ENCODE measurements around the gene DOCK3. TPM values are rescaled to one million over a fixed set of nuclear protein-coding genes. Genes with fewer than 3 reads are reported as not detected.

Gene DOCK3
- total RNA-seq, 1 donor from 2014 or later, result 0.52 TPM

Small RNAs within 50 kb of the gene (small RNA-seq; reads per million reads assigned to genes)
- gene MIR4787, result not detected
- not detected for gene PPIAP69

Other genes starting within 250 kb of the DOCK3 start
- 1.0 TPM for gene CACNA2D2, start 171.3 kb upstream of the DOCK3 start, total RNA-seq
- 11.5 TPM for gene C3orf18, start 107.2 kb upstream of the DOCK3 start, total RNA-seq
- 7.8 TPM for gene HEMK1, start 105.4 kb upstream of the DOCK3 start, total RNA-seq
- 4.7 TPM for gene CISH, start 63.2 kb upstream of the DOCK3 start, total RNA-seq
- 20.9 TPM for gene MAPKAPK3, start 57.8 kb upstream of the DOCK3 start, total RNA-seq